NCI-H146 treated with DMSO at 0.1 percent for 48 hours (cell line): ENCODE measurements around the gene CYP2D6.

ENCODE experiments used
- DNase-seq: peaks from one replicate; lab custom pipeline; 2025; ENCODE audit not compliant: unreplicated experiment; lab: John Stamatoyannopoulos, UW

The CYP2D6 gene

GRCh38 chr22:42090596-42091454 lies 39.8 kb downstream of the CYP2D6 start, which contains the start of gene NDUFA6:
TSS of gene NDUFA6 (minus strand) at chr22:42090772. CDS start at chr22:42090744, 28 bp downstream.
- DNase-seq = peak; percentile 94

DNA sequence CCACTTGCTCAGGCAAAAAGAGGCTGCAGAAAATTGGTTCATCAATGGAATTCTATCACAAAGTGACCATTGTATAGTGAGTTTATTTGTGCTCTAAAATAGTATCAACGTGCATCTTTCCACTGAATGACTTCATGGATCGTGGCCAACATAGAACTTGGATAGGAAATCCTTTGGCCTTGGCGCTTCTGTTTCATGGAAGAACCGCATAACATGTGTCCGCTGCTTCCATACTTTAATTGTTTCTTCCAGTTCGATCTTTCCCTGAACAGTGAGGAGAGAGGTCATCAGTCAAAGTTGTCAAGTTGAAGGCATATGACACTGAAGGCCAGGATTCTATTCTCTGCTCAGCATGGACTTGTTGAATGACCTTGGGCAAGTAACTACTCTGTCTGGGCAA lies 44.6 kb downstream of the CYP2D6 start:
- DNase-seq = no peak

- DNase-seq = no peak
These were observed 45.7 kb downstream of the CYP2D6 start for GRCh38 chr22:42084874-42085273.

DNA sequence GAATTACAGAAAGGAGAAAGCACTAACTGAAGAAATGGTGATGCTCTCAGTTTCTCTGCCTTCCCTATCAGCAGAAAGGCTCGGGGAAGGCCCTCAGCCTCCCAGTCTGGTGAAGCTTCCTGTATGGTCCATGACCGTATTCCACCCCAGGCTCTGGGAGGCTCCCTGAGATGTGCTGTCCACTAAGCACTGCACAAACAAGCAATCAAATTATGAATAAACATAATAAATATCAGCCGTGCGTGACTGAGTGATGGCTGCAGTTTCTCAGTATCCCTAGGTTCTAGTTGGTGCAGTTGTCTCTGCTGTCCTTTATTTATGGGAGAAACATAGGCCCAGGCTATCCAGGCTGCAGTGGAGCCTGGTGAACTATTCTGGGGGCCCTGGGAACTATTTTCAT lies 47.5 kb downstream of the CYP2D6 start:
- DNase-seq = no peak

DNA sequence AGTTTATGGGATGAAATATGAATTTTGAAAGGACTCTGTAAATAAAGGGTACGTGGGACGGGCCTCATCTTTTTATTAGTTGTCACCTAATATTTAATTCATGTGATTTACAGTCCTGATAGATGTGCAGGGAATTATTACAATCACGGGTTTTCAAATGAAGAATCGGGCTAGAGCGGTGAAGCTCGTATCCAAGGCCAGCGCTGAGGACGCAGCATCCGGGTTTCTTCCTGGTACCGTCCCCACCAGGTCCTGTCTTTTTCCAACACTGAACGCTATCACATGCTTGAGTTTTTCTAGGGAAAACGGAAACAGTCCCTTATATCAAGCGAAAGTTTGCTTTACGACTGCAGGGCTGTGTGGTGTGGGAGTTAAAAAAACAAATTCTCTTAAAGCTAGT lies 50.3 kb downstream of the CYP2D6 start:
- no peak for DNase-seq

- DNase-seq = peak; percentile 91
These were observed 51.0 kb downstream of the CYP2D6 start, which contains the start of gene SMDT1 for GRCh38 chr22:42079319-42080251. TSS of gene SMDT1 (plus strand) at chr22:42079700. CDS start at chr22:42079769, 69 bp downstream.

DNA sequence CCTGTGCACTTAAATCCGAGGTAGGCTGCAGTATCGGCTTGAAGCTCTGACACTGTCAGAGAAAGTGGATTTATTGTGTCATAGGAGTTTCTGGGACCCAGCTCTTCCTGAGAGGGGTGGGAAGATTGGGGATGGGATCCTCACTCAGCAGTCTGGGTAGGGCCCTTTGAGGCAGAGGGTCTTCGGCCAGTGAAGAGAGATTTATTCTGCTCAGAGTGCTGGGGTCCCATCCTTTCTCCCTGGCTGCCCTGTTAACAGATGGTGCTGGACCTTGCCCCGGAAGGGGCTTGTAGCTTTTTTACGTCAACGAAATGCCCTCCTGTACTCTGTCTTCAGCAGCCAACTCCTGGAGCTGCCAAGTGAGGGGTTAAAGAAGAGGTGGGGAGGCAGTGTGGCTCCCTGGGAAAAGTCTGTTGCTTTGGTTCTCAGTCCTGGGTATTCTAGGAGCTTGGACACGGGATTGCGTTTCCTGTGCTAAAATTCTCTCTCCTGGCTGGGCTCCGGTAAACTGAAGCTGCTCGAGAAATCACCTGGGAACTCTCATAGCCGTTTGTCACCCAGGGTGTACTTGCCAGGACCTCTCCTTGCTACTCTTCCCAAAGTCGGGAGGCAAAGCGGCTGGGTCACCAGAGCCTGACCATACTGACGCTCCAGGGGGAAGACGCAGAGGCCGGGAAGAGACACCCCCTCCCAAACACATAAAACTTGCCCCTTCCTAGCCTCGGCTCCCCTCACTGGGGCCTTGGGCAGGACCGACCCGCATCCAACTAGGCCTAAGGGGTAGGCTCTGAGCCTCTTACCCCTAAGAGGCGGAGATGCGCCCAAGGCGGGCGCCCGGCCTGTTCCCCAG lies 51.9 kb downstream of the CYP2D6 start:
- DNase-seq = no peak

- DNase-seq = no peak
These were observed 53.0 kb downstream of the CYP2D6 start for GRCh38 chr22:42077486-42078125.

DNA sequence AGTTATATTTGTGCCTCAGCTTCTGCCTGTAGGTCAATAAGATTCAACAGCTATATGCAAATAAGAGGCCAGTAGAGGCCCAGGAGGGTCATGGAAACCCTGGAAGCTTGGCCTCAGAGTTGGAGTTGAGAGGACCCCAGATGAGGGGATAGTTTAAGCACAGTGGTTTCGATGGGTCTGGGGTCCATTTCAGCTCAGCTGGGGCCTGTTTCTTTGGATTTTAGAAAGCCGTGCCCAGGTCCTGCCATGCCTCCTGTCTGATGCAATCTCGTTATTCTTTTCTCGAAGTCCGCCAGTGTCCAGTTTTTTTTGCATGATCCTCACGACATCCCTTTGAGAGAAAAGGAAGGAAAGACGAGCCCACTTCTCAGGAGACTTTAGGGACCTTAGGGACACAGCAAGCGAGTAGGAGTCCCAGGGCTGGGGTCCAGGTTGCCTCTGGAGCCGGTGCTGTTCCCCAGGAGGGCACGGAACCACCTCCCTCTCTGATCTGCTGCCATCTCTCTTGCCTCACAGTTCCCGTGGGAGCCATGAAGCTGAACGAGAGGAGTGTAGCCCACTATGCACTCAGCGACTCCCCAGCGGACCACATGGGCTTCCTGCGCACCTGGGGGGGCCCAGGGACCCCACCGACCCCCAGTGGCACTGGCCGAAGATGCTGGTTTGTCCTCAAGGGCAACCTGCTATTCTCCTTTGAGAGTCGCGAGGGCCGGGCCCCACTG lies 53.7 kb downstream of the CYP2D6 start:
- DNase-seq = no peak
